Measurements from ENCODE around the gene RHOG.

GRCh38 chr11:3830730-3831129 lies 10.0 kb downstream of the RHOG start:
- TF ChIP-seq CTCF (IDR thresholded peaks at IDR 0.05) (no peak), POLR2AphosphoS5 (IDR thresholded peaks at IDR 0.05) (no peak)
